Vagina (tissue), 2 donors: ENCODE results near the gene DENND1A.

ENCODE experiments used
- CTCF ChIP-seq, 3 experiments: fragments of 450-650 bp in 2 of 3; fragments of 200-600 bp in 1 of 3; sonication (generic) in 1 of 3; IDR thresholded peaks; one replicate each; pipeline ENCODE4 v1.5.1; 2017 to 2019; ENCODE audit warnings: antibody characterized with exemption in 3 of 3, mild to moderate bottlenecking in 2 of 3, moderate library complexity in 2 of 3
- POLR2A ChIP-seq, 2 donors: fragments of 450-650 bp; IDR thresholded peaks; one replicate each; pipeline ENCODE4 v1.6.1; 2017; ENCODE audit warnings: antibody characterized with exemption in 2 of 2, mild to moderate bottlenecking in 2 of 2, moderate library complexity in 2 of 2

GRCh38 chr9:123419721-123420591 lies 510.0 kb downstream of the DENND1A start:
- TF ChIP-seq CTCF (IDR thresholded peaks at IDR 0.05) (no peak), POLR2A (IDR thresholded peaks at IDR 0.05) (no peak)
